Measurements from ENCODE around the gene AMOTL2. TPM values are rescaled to one million over a fixed set of nuclear protein-coding genes. Genes with fewer than 3 reads are reported as not detected.

Gene AMOTL2
- total RNA-seq (2021; ENCODE audit: unreplicated experiment) (146 TPM), Bru-seq, nascent RNA (percentile 98 among the genes with signal in this experiment), BruChase-seq, experiment 1, labeled RNA remaining after a 2-hour chase (percentile 96 among the genes with signal in this experiment), BruChase-seq, experiment 2, labeled RNA remaining after a 6-hour chase (percentile 85 among the genes with signal in this experiment)
- 73.2 TPM for polyA plus RNA-seq (2012; ENCODE audit: insufficient read length)
- long read RNA-seq, full-length matches to known transcripts, result 79 of 175 reads
- long read RNA-seq, partial matches to known transcripts, result 65 of 175 reads
- long read RNA-seq, other reads (novel, unspliced or antisense), result 31 of 175 reads

DNA sequence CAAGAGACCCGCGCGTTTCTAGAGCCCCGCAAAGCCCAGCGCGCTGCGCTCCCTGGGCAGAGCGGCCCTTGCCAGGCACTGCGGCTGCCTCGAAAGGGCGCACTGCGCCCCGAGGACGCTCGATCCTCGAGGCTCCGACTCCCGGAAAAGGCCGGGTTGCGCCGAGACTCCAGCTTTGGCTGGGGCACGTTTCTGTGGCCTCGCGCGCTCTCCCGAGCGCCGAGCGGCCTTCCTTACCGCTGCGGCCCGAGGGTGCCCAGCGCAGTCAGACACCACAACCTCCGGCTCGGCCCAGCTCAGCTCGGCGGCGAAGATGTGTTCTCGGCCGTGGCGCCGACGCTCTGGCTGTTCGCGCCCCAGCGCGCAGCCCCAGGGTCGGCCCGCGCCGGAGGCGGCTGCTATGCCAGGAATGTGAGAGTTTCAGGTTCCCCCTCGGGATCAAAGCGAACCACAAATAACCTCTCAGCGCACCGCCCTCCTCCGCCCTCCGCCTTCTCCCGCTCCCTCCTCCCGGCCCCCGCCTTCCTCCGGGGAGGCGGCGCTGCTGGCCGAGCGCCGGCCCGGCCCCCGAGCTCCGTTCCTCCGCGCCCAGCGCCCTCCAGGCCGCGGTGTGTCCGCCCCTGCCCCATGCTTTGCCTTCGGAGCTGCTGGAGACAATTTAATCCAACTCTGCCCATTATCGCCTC lies at the start of gene AMOTL2:
AMOTL2 (minus strand) TSS at position 343 of the 686 bp plus-strand sequence. CDS start 3,014 bp downstream, outside the sequence.
- no peaks in the 10 kb centered on the region for H3K27me3 ChIP-seq (ENCODE audit: control insufficient read depth, insufficient read depth, low read length)
- no TSS peak for BruUV-seq (replicated peaks)
- peaks cover 64% of the 10 kb centered on the region for H3K4me1 ChIP-seq (ENCODE audit: control insufficient read depth, insufficient read depth, low read length)
- peak; percentile 84 for ATAC-seq
- intact Hi-C loops (cut with micrococcal nuclease; ENCODE audit: unreplicated experiment), result no loop called here
- in situ Hi-C loops (cut with HindIII; ENCODE audit: low pct_unique_long_range_greater_than_20kb, low sequenced_read_pairs), result no loop called here
- peak within 1 kb of the TSS; percentile 94 for H3K27ac ChIP-seq (ENCODE audit: low read length)
- DNase-seq (ENCODE audit: low read depth, low spot score), result peak; percentile 67
- TF ChIP-seq TCF7L2 (IDR thresholded peaks at IDR 0.05; ENCODE audit: low read depth, low read length) (peak; percentile 100), REST (IDR thresholded peaks at IDR 0.05; ENCODE audit: insufficient read depth in 1 of 2, low read depth in 2 of 2, low read length in 1 of 2) (peak; percentile 3 to 66; a peak in 2 of 4 replicates), POLR2AphosphoS5 (IDR thresholded peaks at IDR 0.05; ENCODE audit: low read depth, low read length) (peak; percentile 96), SIN3A (IDR thresholded peaks at IDR 0.05; ENCODE audit: borderline replicate concordance, insufficient read depth, low read depth, low read length) (peak; percentile 97)
- TF ChIP-seq, protein P1, sequence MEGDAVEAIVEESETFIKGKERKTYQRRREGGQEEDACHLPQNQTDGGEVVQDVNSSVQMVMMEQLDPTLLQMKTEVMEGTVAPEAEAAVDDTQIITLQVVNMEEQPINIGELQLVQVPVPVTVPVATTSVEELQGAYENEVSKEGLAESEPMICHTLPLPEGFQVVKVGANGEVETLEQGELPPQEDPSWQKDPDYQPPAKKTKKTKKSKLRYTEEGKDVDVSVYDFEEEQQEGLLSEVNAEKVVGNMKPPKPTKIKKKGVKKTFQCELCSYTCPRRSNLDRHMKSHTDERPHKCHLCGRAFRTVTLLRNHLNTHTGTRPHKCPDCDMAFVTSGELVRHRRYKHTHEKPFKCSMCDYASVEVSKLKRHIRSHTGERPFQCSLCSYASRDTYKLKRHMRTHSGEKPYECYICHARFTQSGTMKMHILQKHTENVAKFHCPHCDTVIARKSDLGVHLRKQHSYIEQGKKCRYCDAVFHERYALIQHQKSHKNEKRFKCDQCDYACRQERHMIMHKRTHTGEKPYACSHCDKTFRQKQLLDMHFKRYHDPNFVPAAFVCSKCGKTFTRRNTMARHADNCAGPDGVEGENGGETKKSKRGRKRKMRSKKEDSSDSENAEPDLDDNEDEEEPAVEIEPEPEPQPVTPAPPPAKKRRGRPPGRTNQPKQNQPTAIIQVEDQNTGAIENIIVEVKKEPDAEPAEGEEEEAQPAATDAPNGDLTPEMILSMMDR (IDR thresholded peaks at IDR 0.05), result no peak
- no peaks in the 10 kb centered on the region for H3K9me3 ChIP-seq (ENCODE audit: control insufficient read depth, insufficient read depth, low read depth, low read length)
- POLR2A ChIA-PET, result interaction anchor here (0.6 to 2.2 kb wide), 6 partner anchors 9 to 109 kb away, joined by 3 to 9 read pairs (median 4); no protein-coding TSS in a partner anchor
- peaks cover 10% of the 10 kb centered on the region for H3K36me3 ChIP-seq (ENCODE audit: control insufficient read depth, insufficient read depth, low read length)
- H3K4me3 ChIP-seq (ENCODE audit: low read depth in 2 of 2, low read length in 2 of 2), result peak within 1 kb of the TSS; percentile 87 to 95
- CTCF ChIA-PET, result interaction anchor here (0.7 to 1.4 kb wide), 3 partner anchors 10 to 105 kb away, joined by 4 to 5 read pairs (median 5); no protein-coding TSS in a partner anchor

- CTCF ChIA-PET, result no interaction called here
- TF ChIP-seq, protein P1 (IDR thresholded peaks at IDR 0.05), result no peak
- TF ChIP-seq POLR2AphosphoS5 (IDR thresholded peaks at IDR 0.05; ENCODE audit: low read depth, low read length) (no peak), REST (IDR thresholded peaks at IDR 0.05; ENCODE audit: insufficient read depth in 1 of 2, low read depth in 2 of 2, low read length in 1 of 2) (no peak), SIN3A (IDR thresholded peaks at IDR 0.05; ENCODE audit: borderline replicate concordance, insufficient read depth, low read depth, low read length) (no peak), TCF7L2 (IDR thresholded peaks at IDR 0.05; ENCODE audit: low read depth, low read length) (no peak)
- Histone ChIP-seq H3K27ac (ENCODE audit: low read length) (no peak overlapping the region), H3K9me3 (ENCODE audit: control insufficient read depth, insufficient read depth, low read depth, low read length) (no peaks in the 10 kb centered on the region), H3K36me3 (ENCODE audit: control insufficient read depth, insufficient read depth, low read length) (no peaks in the 10 kb centered on the region), H3K4me3 (ENCODE audit: low read depth in 2 of 2, low read length in 2 of 2) (no peak overlapping the region), H3K27me3 (ENCODE audit: control insufficient read depth, insufficient read depth, low read length) (no peaks in the 10 kb centered on the region), H3K4me1 (ENCODE audit: control insufficient read depth, insufficient read depth, low read length) (peaks cover 9% of the 10 kb centered on the region)
- ATAC-seq (no peak), DNase-seq (ENCODE audit: low read depth, low spot score) (no peak)
- intact Hi-C loops (cut with micrococcal nuclease; ENCODE audit: unreplicated experiment), result no loop called here
- in situ Hi-C loops (cut with HindIII; ENCODE audit: low pct_unique_long_range_greater_than_20kb, low sequenced_read_pairs), result no loop called here
- BruUV-seq (replicated peaks), result no TSS peak
- POLR2A ChIA-PET, result no interaction called here
Measured at GRCh38 chr3:134423153-134423552, 48.9 kb upstream of the AMOTL2 start.

Measured in Panc1 (cell line).